DOHH2 (cell line): Measurements from ENCODE around the gene MPHOSPH10.

ENCODE experiments used
- EZH2phosphoT487 ChIP-seq: fragments of 200-600 bp; sonication (generic); IDR thresholded peaks from 2 replicates; pipeline ENCODE4 v1.6.1; 2017; ENCODE audit warnings: borderline replicate concordance, mild to moderate bottlenecking, antibody characterized with exemption, low read length, moderate library complexity, mixed read lengths
- TF ChIP-seq, protein P1 (sequence below): fragments of 200-600 bp; sonication (generic); IDR thresholded peaks from one replicate; pipeline ENCODE4 v1.5.1; 2014; ENCODE audit warnings: antibody characterized with exemption, mild to moderate bottlenecking, low read depth, low read length; ENCODE audit not compliant: poor library complexity, severe bottlenecking

DNA sequence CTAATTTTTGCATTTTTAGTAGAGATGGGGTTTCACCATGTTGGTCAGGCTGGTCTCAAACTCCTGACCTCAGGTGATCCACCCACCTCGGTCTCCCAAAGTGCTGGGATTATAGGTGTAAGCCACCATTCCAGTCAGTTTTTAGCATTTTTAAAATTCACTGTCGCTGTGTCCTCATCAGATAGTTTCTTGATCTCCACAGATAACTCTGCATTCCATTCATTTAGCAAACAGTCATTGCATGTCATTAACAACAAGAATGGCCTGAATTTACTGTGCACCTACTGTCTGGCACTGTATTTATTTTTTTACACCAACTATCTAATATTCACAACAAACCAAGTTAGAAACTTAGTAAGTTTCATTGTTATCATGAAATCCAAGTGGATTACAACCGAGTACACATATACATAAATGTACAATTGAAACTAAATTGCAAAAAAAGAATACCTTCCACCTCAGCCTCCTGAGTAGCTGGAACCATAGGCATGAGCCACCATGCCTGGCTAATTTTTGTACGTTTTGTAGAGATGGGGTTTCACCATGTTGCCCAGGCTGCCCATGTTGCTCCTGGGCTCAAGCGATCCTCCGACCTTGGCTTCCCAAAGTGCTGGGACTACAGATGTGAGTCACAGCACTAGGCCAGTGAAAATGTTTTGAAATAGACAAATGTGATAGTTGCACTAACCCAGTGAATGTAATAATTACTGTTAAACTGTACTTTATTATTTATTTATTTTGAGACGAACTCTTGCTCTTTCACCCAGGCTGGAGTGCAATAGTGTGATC, 4.7 kb upstream of the MPHOSPH10 start:
- TF ChIP-seq, protein P1, sequence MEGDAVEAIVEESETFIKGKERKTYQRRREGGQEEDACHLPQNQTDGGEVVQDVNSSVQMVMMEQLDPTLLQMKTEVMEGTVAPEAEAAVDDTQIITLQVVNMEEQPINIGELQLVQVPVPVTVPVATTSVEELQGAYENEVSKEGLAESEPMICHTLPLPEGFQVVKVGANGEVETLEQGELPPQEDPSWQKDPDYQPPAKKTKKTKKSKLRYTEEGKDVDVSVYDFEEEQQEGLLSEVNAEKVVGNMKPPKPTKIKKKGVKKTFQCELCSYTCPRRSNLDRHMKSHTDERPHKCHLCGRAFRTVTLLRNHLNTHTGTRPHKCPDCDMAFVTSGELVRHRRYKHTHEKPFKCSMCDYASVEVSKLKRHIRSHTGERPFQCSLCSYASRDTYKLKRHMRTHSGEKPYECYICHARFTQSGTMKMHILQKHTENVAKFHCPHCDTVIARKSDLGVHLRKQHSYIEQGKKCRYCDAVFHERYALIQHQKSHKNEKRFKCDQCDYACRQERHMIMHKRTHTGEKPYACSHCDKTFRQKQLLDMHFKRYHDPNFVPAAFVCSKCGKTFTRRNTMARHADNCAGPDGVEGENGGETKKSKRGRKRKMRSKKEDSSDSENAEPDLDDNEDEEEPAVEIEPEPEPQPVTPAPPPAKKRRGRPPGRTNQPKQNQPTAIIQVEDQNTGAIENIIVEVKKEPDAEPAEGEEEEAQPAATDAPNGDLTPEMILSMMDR = no peak
- no peak for TF ChIP-seq EZH2phosphoT487
